SK-N-SH (cell line): ENCODE measurements around the gene FBXW5. TPM values are rescaled to one million over a fixed set of nuclear protein-coding genes. Genes with fewer than 3 reads are reported as not detected.

Source experiments
- CTCF ChIA-PET: fragments of 300-600, 350-600 bp; formaldehyde crosslinking; extraction: SDS; loops from one replicate; lab custom pipeline; 2021; lab: Yijun Ruan, JAX
- POLR2A ChIA-PET: fragments of 350-600 bp; sonication (Branson Sonifier 250); formaldehyde crosslinking; extraction: SDS; loops from one replicate; lab custom pipeline; 2020; ENCODE audit warnings: antibody characterized with exemption, inconsistent platforms; lab: Yijun Ruan, JAX
- DNase-seq: peaks from one replicate; pipeline ENCODE4 v3.0.0; 2012
- H2AFZ ChIP-seq: fragments of 200-600 bp; sonication (generic); 2 replicates; pipeline ENCODE4 v1.8.1; 2016; ENCODE audit warnings: antibody characterized with exemption, mild to moderate bottlenecking, low read depth
- H3F3A ChIP-seq: fragments of 200-600 bp; sonication (generic); replicated peaks from 2 replicates; pipeline ENCODE3; 2016; ENCODE audit warnings: antibody characterized with exemption, mild to moderate bottlenecking; ENCODE audit not compliant: insufficient read depth
- H3K27ac ChIP-seq, 2 experiments: fragments of 200-500 bp in 1 of 2; fragments of 200-600 bp in 1 of 2; sonication (Bioruptor generic) in 1 of 2; sonication (generic), shearing (Covaris generic) in 1 of 2; 2 replicates each; pipeline versions ENCODE4 v1.5.1 to v1.6.1; 2014 to 2016; ENCODE audit warnings: low read depth in 2 of 2, inconsistent platforms in 1 of 2, low read length in 1 of 2, mild to moderate bottlenecking in 1 of 2, mixed read lengths in 1 of 2
- H3K27me3 ChIP-seq: fragments of 200-600 bp; sonication (generic), shearing (Covaris generic); 2 replicates; pipeline ENCODE4 v1.6.1; 2016; ENCODE audit warnings: mixed run types; ENCODE audit not compliant: insufficient read depth
- H3K36me3 ChIP-seq, 2 experiments: fragments of 200-500 bp in 1 of 2; fragments of 200-600 bp in 1 of 2; sonication (Bioruptor generic) in 1 of 2; sonication (generic) in 1 of 2; replicated peaks in 1 of 2; 2 replicates each; pipeline versions ENCODE3 to v1.5.1; 2014 to 2016; ENCODE audit warnings: low read length in 1 of 2, mild to moderate bottlenecking in 1 of 2; ENCODE audit not compliant: insufficient read depth in 2 of 2, control insufficient read depth in 1 of 2
- H3K4me1 ChIP-seq, 2 experiments: fragments of 200-500 bp in 1 of 2; fragments of 200-600 bp in 1 of 2; sonication (Bioruptor generic) in 1 of 2; sonication (generic), shearing (Covaris generic) in 1 of 2; 2 replicates each; pipeline versions ENCODE4 v1.5.1 to v1.6.1; 2014 to 2016; ENCODE audit warnings: low read depth in 1 of 2, low read length in 1 of 2, mixed run types in 1 of 2; ENCODE audit not compliant: insufficient read depth in 2 of 2, control insufficient read depth in 1 of 2
- H3K4me2 ChIP-seq: fragments of 200-600 bp; sonication (generic), shearing (Covaris generic); 2 replicates; pipeline ENCODE4 v1.6.1; 2017; ENCODE audit warnings: mixed run types
- H3K4me3 ChIP-seq, 2 experiments: fragments of 200-500 bp in 1 of 2; fragments of 200-600 bp in 1 of 2; sonication (Bioruptor generic) in 1 of 2; sonication (generic), shearing (Covaris generic) in 1 of 2; 2 replicates each; pipeline versions ENCODE4 v1.5.1 to v1.8.1; 2014 to 2016; ENCODE audit warnings: low read depth in 2 of 2, inconsistent platforms in 1 of 2, low read length in 1 of 2, mild to moderate bottlenecking in 1 of 2, mixed read lengths in 1 of 2, moderate library complexity in 1 of 2
- H3K79me2 ChIP-seq: fragments of 200-600 bp; sonication (generic); 2 replicates; pipeline ENCODE4 v1.8.1; 2017; ENCODE audit warnings: mild to moderate bottlenecking; ENCODE audit not compliant: insufficient read depth
- H3K9ac ChIP-seq: fragments of 200-600 bp; sonication (generic); 2 replicates; pipeline ENCODE4 v1.6.1; 2017; ENCODE audit warnings: mixed run types
- H3K9me2 ChIP-seq: fragments of 200-600 bp; sonication (generic); 2 replicates; pipeline ENCODE4 v1.6.1; 2017; ENCODE audit warnings: mixed run types
- H3K9me3 ChIP-seq: fragments of 200-600 bp; sonication (generic); 2 replicates; pipeline ENCODE4 v1.6.1; 2017; ENCODE audit warnings: mixed run types, mild to moderate bottlenecking, moderate library complexity
- H4K20me1 ChIP-seq: fragments of 200-600 bp; sonication (generic); 2 replicates; pipeline ENCODE4 v1.6.1; 2017; ENCODE audit warnings: mild to moderate bottlenecking, mixed run types; ENCODE audit not compliant: insufficient read depth
- ELF1 ChIP-seq: IDR thresholded peaks from 2 replicates; pipeline ENCODE4 v1.4.0; 2012
- EP300 ChIP-seq, 2 experiments: IDR thresholded peaks; 2 replicates each; pipeline versions ENCODE4 v1.4.0 to v1.6.1; 2012; ENCODE audit warnings: borderline replicate concordance in 1 of 2, low read depth in 1 of 2, low read length in 1 of 2
- EZH2phosphoT487 ChIP-seq: fragments of 200-600 bp; sonication (generic); IDR thresholded peaks from 2 replicates; pipeline ENCODE4 v1.6.1; 2017; ENCODE audit warnings: low read depth, mixed run types, mild to moderate bottlenecking, antibody characterized with exemption, moderate library complexity, borderline replicate concordance
- JUND ChIP-seq: IDR thresholded peaks from 2 replicates; pipeline ENCODE4 v1.4.0; 2012
- MEF2A ChIP-seq: IDR thresholded peaks from 2 replicates; pipeline ENCODE4 v1.4.0; 2012; ENCODE audit warnings: low read depth, borderline replicate concordance
- NRF1 ChIP-seq: IDR thresholded peaks from 2 replicates; pipeline ENCODE4 v1.6.1; 2012; ENCODE audit warnings: low read depth, mild to moderate bottlenecking, low read length
- PBX3 ChIP-seq: IDR thresholded peaks from 2 replicates; pipeline ENCODE4; 2012
- POLR2AphosphoS5 ChIP-seq: IDR thresholded peaks from 2 replicates; pipeline ENCODE4 v1.6.1; 2012; ENCODE audit warnings: low read depth, low read length
- RCOR1 ChIP-seq: fragments of 150-350 bp; IDR thresholded peaks from 2 replicates; pipeline ENCODE4 v1.6.1; 2017; ENCODE audit warnings: antibody characterized with exemption, low read length
- RFX5 ChIP-seq: IDR thresholded peaks from 2 replicates; pipeline ENCODE4 v1.6.1; 2012; ENCODE audit warnings: mild to moderate bottlenecking, improper control_type of control experiment, low read length
- SIN3A ChIP-seq: IDR thresholded peaks from 2 replicates; pipeline ENCODE4 v1.6.1; 2012; ENCODE audit warnings: low read depth, mild to moderate bottlenecking, low read length, moderate library complexity, borderline replicate concordance
- TAF1 ChIP-seq: IDR thresholded peaks from 2 replicates; pipeline ENCODE4 v1.6.1; 2012; ENCODE audit warnings: low read depth, mild to moderate bottlenecking, low read length, moderate library complexity, borderline replicate concordance
- TCF12 ChIP-seq: IDR thresholded peaks from 2 replicates; pipeline ENCODE4 v1.4.0; 2012
- USF1 ChIP-seq: IDR thresholded peaks from 2 replicates; pipeline ENCODE4 v1.4.0; 2012; ENCODE audit warnings: low read depth, borderline replicate concordance
- WGBS: methylation state at CpG from one replicate; pipeline ENCODE4 v1.1.6; 2017; ENCODE audit warnings: low lambda C conversion rate; 5-methylcytosine and 5-hydroxymethylcytosine counted together
- polyA plus RNA-seq, 3 experiments: library from polyadenylated mRNA; depleted of rRNA; stranded (reverse); fragments of >200 nt; gene quantifications; 2 replicates each; pipeline ENCODE4 v1.2.3, GENCODE V29; 2012
- TF ChIP-seq, protein P1 (sequence below): IDR thresholded peaks from 2 replicates; pipeline ENCODE4 v1.6.1; 2012; ENCODE audit warnings: mild to moderate bottlenecking, low read depth, low read length, moderate library complexity
- TF ChIP-seq, protein P2 (sequence below): IDR thresholded peaks from 2 replicates; pipeline ENCODE4 v1.4.0; 2012; ENCODE audit warnings: low read depth, borderline replicate concordance

The FBXW5 gene
- polyA plus RNA-seq, 1 of the 3 experiments (the other 2 are of a cell fraction) = 78.9 TPM

DNA sequence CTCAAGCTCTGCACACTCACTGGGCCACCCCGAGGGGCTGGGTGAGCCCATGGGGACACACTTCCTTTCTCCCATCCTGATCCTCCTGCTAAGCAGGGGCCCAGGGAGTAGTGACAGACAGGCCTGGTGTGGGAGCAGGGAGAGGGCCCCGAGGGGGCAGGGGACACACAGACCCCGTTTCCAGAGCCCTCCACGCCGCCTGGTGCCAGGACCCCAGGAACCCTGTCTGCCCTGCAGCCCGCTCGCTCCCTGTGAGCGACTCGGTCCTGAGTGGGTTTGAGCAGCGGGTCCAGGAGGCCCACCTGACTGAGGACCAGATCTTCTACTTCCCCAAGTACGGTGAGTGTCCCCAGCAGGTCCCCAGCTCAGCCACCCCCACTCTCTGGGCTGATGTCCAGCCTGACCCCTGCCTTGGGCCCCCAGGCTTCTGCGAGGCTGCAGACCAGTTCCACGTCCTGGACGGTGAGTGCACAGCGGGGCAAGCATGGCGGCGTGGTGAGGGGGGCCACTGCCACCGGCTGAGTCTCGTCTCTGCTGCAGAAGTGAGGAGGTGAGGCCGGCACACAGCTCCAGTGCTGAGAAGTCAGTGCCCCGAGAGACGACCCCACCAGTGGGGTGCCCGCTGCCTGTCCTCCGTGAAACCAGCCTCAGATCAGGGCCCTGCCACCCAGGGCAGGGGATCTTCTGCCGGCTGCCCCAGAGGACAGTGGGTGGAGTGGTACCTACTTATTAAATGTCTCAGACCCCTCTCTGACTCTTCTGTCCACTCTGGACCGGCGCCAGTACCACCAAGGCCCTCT, 1.9 kb upstream of the FBXW5 start:
- CTCF ChIA-PET = interaction anchor here (1.1 to 13.2 kb wide), 11 partner anchors 13 to 159 kb away, joined by 3 to 350 read pairs (median 7); partner anchors contain the start of genes ABCA2, FUT7, PAXX and PTGDS
- H3K27me3 ChIP-seq = no peaks in the 10 kb centered on the region
- no peak overlapping the region for H3K4me3 ChIP-seq
- no peak overlapping the region for H2AFZ ChIP-seq
- no peak for TF ChIP-seq SIN3A
- H3K9ac ChIP-seq = no peak overlapping the region
- WGBS = 84% methylated on average over 18 of the region's 27 CpGs
- H3K79me2 ChIP-seq = peaks cover 26% of the 10 kb centered on the region
- H3K4me2 ChIP-seq = no peak overlapping the region
- no peak overlapping the region; a peak in 1 of 4 replicates for H3K27ac ChIP-seq
- peaks cover 13% of the 10 kb centered on the region for H4K20me1 ChIP-seq
- H3F3A ChIP-seq = no peaks in the 10 kb centered on the region
- no peaks in the 10 kb centered on the region for H3K9me3 ChIP-seq
- no peaks in the 10 kb centered on the region for H3K9me2 ChIP-seq
- peaks cover 0 to 31% of the 10 kb centered on the region in 2 experiments; a peak in 2 of 4 replicates for H3K4me1 ChIP-seq
- DNase-seq = no peak
- POLR2A ChIA-PET = no interaction called here
- peaks cover 6 to 16% of the 10 kb centered on the region in 2 experiments for H3K36me3 ChIP-seq

DNA sequence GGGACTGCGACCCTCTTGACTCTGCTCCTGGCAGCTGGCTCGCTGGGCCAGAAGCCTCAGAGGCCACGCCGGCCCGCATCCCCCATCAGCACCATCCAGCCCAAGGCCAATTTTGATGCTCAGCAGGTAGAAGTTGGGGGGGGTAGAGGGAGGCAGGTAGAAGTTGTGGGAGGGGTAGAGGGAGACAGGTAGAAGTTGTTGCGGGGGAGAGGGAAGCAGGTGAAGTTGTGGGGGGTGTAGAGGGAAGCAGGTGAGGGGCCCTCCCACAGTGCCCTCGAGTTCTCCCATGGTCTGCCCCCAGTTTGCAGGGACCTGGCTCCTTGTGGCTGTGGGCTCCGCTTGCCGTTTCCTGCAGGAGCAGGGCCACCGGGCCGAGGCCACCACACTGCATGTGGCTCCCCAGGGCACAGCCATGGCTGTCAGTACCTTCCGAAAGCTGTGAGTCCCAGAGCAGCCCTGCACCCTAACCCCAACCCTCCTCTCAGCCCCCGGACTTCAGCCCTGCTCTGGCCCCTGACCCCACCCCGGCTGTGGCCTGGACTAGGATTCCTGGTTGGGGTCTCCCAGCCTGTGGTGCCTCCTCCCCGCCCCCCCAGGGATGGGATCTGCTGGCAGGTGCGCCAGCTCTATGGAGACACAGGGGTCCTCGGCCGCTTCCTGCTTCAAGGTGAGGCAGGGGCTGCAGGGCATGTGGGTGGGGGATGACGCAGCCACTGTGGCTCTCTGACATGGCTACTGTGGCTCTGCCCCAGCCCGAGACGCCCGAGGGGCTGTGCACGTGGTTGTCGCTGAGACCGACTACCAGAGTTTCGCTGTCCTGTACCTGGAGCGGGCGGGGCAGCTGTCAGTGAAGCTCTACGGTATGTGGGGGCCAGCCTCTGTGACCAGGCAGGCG, 1.0 kb upstream of the FBXW5 start:
- Histone ChIP-seq H3K36me3 (peaks cover 6 to 24% of the 10 kb centered on the region in 2 experiments), H3K9ac (no peak overlapping the region), H3K79me2 (peaks cover 28% of the 10 kb centered on the region), H3K4me2 (no peak overlapping the region), H3K9me2 (no peaks in the 10 kb centered on the region), H3F3A (no peaks in the 10 kb centered on the region), H3K27me3 (no peaks in the 10 kb centered on the region), H3K4me3 (no peak overlapping the region), H2AFZ (no peak overlapping the region), H3K9me3 (no peaks in the 10 kb centered on the region), H3K27ac (no peak overlapping the region), H4K20me1 (peaks cover 13% of the 10 kb centered on the region), H3K4me1 (peaks cover 0 to 24% of the 10 kb centered on the region in 2 experiments; a peak in 2 of 4 replicates)
- WGBS = 88% methylated on average over 20 of the region's 30 CpGs
- ChIA-PET POLR2A (no interaction called here), CTCF (interaction anchor here (0.7 to 13.2 kb wide), 11 partner anchors 16 to 158 kb away, joined by 3 to 350 read pairs (median 6); partner anchors contain the start of genes ABCA2, FUT7, PAXX and TRAF2)
- no peak for DNase-seq
- TF ChIP-seq POLR2AphosphoS5 (no peak), ELF1 (no peak), USF1 (no peak), SIN3A (no peak), PBX3 (no peak), TAF1 (no peak), EP300 (IDR thresholded peaks at IDR 0.05; ENCODE audit: borderline replicate concordance in 1 of 2, low read depth in 1 of 2, low read length in 1 of 2) (no peak), TCF12 (no peak), EZH2phosphoT487 (no peak), RCOR1 (no peak), MEF2A (no peak), NRF1 (no peak), JUND (no peak), RFX5 (no peak)
- TF ChIP-seq, protein P1, sequence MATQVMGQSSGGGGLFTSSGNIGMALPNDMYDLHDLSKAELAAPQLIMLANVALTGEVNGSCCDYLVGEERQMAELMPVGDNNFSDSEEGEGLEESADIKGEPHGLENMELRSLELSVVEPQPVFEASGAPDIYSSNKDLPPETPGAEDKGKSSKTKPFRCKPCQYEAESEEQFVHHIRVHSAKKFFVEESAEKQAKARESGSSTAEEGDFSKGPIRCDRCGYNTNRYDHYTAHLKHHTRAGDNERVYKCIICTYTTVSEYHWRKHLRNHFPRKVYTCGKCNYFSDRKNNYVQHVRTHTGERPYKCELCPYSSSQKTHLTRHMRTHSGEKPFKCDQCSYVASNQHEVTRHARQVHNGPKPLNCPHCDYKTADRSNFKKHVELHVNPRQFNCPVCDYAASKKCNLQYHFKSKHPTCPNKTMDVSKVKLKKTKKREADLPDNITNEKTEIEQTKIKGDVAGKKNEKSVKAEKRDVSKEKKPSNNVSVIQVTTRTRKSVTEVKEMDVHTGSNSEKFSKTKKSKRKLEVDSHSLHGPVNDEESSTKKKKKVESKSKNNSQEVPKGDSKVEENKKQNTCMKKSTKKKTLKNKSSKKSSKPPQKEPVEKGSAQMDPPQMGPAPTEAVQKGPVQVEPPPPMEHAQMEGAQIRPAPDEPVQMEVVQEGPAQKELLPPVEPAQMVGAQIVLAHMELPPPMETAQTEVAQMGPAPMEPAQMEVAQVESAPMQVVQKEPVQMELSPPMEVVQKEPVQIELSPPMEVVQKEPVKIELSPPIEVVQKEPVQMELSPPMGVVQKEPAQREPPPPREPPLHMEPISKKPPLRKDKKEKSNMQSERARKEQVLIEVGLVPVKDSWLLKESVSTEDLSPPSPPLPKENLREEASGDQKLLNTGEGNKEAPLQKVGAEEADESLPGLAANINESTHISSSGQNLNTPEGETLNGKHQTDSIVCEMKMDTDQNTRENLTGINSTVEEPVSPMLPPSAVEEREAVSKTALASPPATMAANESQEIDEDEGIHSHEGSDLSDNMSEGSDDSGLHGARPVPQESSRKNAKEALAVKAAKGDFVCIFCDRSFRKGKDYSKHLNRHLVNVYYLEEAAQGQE = no peak
- TF ChIP-seq, protein P2, sequence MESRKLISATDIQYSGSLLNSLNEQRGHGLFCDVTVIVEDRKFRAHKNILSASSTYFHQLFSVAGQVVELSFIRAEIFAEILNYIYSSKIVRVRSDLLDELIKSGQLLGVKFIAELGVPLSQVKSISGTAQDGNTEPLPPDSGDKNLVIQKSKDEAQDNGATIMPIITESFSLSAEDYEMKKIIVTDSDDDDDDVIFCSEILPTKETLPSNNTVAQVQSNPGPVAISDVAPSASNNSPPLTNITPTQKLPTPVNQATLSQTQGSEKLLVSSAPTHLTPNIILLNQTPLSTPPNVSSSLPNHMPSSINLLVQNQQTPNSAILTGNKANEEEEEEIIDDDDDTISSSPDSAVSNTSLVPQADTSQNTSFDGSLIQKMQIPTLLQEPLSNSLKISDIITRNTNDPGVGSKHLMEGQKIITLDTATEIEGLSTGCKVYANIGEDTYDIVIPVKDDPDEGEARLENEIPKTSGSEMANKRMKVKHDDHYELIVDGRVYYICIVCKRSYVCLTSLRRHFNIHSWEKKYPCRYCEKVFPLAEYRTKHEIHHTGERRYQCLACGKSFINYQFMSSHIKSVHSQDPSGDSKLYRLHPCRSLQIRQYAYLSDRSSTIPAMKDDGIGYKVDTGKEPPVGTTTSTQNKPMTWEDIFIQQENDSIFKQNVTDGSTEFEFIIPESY = no peak
